Rectal smooth muscle tissue (tissue), 1 donor: ENCODE results near the gene PDE9A.

Source experiments
- H3K27ac ChIP-seq: one replicate; pipeline ENCODE4 v1.7.0; 2013; ENCODE audit warnings: low read depth, low read length, inconsistent platforms
- H3K27me3 ChIP-seq: one replicate; pipeline ENCODE4 v1.7.0; 2013; ENCODE audit warnings: low read length; ENCODE audit not compliant: control insufficient read depth, insufficient read depth
- H3K36me3 ChIP-seq: one replicate; pipeline ENCODE4 v1.7.0; 2013; ENCODE audit warnings: low read length; ENCODE audit not compliant: control insufficient read depth, insufficient read depth
- H3K4me1 ChIP-seq: one replicate; pipeline ENCODE4 v1.7.0; 2013; ENCODE audit warnings: low read length; ENCODE audit not compliant: control insufficient read depth, insufficient read depth
- H3K4me3 ChIP-seq: one replicate; pipeline ENCODE4 v1.7.0; 2013; ENCODE audit warnings: low read length
- H3K9ac ChIP-seq: one replicate; pipeline ENCODE4 v1.7.0; 2013; ENCODE audit warnings: low read length

The PDE9A gene

GRCh38 chr21:42698733-42699132, 45.3 kb downstream of the PDE9A start:
- H3K4me1 ChIP-seq = no peaks in the 10 kb centered on the region
- H3K36me3 ChIP-seq = peaks cover 6% of the 10 kb centered on the region
- no peak overlapping the region for H3K4me3 ChIP-seq
- H3K27ac ChIP-seq = no peak overlapping the region
- no peak overlapping the region for H3K9ac ChIP-seq
- no peaks in the 10 kb centered on the region for H3K27me3 ChIP-seq

- no peaks in the 10 kb centered on the region for H3K27me3 ChIP-seq
- no peaks in the 10 kb centered on the region for H3K4me1 ChIP-seq
- no peak overlapping the region for H3K27ac ChIP-seq
- no peak overlapping the region for H3K4me3 ChIP-seq
- H3K9ac ChIP-seq = no peak overlapping the region
- H3K36me3 ChIP-seq = peaks cover 6% of the 10 kb centered on the region
Observed at GRCh38 chr21:42699196-42699595, 45.8 kb downstream of the PDE9A start.

GRCh38 chr21:42701706-42702456, 48.5 kb downstream of the PDE9A start:
- Histone ChIP-seq H3K27me3 (no peaks in the 10 kb centered on the region), H3K27ac (no peak overlapping the region), H3K36me3 (peaks cover 6% of the 10 kb centered on the region), H3K4me1 (no peaks in the 10 kb centered on the region), H3K4me3 (no peak overlapping the region), H3K9ac (no peak overlapping the region)

- no peak overlapping the region for H3K9ac ChIP-seq
- H3K27ac ChIP-seq = no peak overlapping the region
- no peaks in the 10 kb centered on the region for H3K4me1 ChIP-seq
- peaks cover 1% of the 10 kb centered on the region for H3K36me3 ChIP-seq
- H3K27me3 ChIP-seq = no peaks in the 10 kb centered on the region
- H3K4me3 ChIP-seq = no peak overlapping the region
Observed at GRCh38 chr21:42702720-42703119, 49.3 kb downstream of the PDE9A start.

- Histone ChIP-seq H3K36me3 (no peaks in the 10 kb centered on the region), H3K27me3 (no peaks in the 10 kb centered on the region), H3K4me3 (no peak overlapping the region), H3K27ac (no peak overlapping the region), H3K9ac (no peak overlapping the region), H3K4me1 (no peaks in the 10 kb centered on the region)
Observed at GRCh38 chr21:42703136-42703908, 49.9 kb downstream of the PDE9A start.

GRCh38 chr21:42703965-42704364, 50.5 kb downstream of the PDE9A start:
- Histone ChIP-seq H3K27me3 (no peaks in the 10 kb centered on the region), H3K4me3 (no peak overlapping the region), H3K27ac (no peak overlapping the region), H3K4me1 (no peaks in the 10 kb centered on the region), H3K9ac (no peak overlapping the region), H3K36me3 (no peaks in the 10 kb centered on the region)

GRCh38 chr21:42704861-42705260, 51.4 kb downstream of the PDE9A start:
- Histone ChIP-seq H3K36me3 (no peaks in the 10 kb centered on the region), H3K4me1 (no peaks in the 10 kb centered on the region), H3K27me3 (no peaks in the 10 kb centered on the region), H3K9ac (no peak overlapping the region), H3K27ac (peak overlapping the region; percentile 41), H3K4me3 (no peak overlapping the region)

- Histone ChIP-seq H3K4me3 (no peak overlapping the region), H3K9ac (no peak overlapping the region), H3K36me3 (no peaks in the 10 kb centered on the region), H3K27ac (peak overlapping the region; percentile 41), H3K27me3 (no peaks in the 10 kb centered on the region), H3K4me1 (no peaks in the 10 kb centered on the region)
Observed at GRCh38 chr21:42705346-42705745, 51.9 kb downstream of the PDE9A start.

GRCh38 chr21:42705746-42706374, 52.4 kb downstream of the PDE9A start:
- Histone ChIP-seq H3K4me1 (no peaks in the 10 kb centered on the region), H3K9ac (no peak overlapping the region), H3K27ac (peak overlapping the region; percentile 41), H3K36me3 (no peaks in the 10 kb centered on the region), H3K4me3 (no peak overlapping the region), H3K27me3 (no peaks in the 10 kb centered on the region)

GRCh38 chr21:42706765-42707164, 53.3 kb downstream of the PDE9A start:
- no peaks in the 10 kb centered on the region for H3K4me1 ChIP-seq
- H3K9ac ChIP-seq = no peak overlapping the region
- H3K36me3 ChIP-seq = no peaks in the 10 kb centered on the region
- no peak overlapping the region for H3K4me3 ChIP-seq
- no peaks in the 10 kb centered on the region for H3K27me3 ChIP-seq
- H3K27ac ChIP-seq = no peak overlapping the region

- no peaks in the 10 kb centered on the region for H3K4me1 ChIP-seq
- H3K27ac ChIP-seq = no peak overlapping the region
- no peak overlapping the region for H3K9ac ChIP-seq
- no peak overlapping the region for H3K4me3 ChIP-seq
- H3K36me3 ChIP-seq = no peaks in the 10 kb centered on the region
- no peaks in the 10 kb centered on the region for H3K27me3 ChIP-seq
Observed at GRCh38 chr21:42707207-42707830, 53.9 kb downstream of the PDE9A start.

GRCh38 chr21:42708107-42708506, 54.7 kb downstream of the PDE9A start:
- H3K4me3 ChIP-seq = no peak overlapping the region
- H3K9ac ChIP-seq = no peak overlapping the region
- H3K27ac ChIP-seq = no peak overlapping the region
- H3K4me1 ChIP-seq = no peaks in the 10 kb centered on the region
- H3K36me3 ChIP-seq = no peaks in the 10 kb centered on the region
- H3K27me3 ChIP-seq = no peaks in the 10 kb centered on the region
